ENCODE data around the gene VPS18. TPM values are rescaled to one million over a fixed set of nuclear protein-coding genes. Genes with fewer than 3 reads are reported as not detected.

VPS18 gene
- total and polyA plus RNA-seq, 2 experiments from 2014 or later = 5.9 to 42.5 TPM

DNA sequence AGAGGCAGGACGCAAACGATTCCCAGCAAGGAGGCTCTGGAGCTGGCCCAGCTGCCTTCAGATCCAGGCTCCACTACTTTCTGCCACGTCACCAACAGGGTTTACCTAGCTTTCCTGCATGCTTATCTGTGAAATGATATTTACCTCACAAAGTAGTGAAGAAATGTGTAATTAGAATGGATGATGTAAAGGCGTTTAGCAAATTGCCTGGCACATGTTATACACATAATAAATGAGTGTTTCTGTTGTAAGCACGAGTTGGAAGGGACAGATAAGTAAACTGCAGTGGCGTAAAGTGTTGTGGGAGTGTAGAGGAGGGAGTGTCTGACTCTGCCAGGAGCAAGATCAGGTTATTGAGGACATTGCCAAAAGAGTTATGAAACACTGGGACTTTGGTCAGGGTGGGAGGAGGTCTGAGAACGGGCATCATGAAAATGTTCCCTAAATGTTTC is 55.5 kb downstream of the VPS18 start (continued):
- TF ChIP-seq, protein P1, sequence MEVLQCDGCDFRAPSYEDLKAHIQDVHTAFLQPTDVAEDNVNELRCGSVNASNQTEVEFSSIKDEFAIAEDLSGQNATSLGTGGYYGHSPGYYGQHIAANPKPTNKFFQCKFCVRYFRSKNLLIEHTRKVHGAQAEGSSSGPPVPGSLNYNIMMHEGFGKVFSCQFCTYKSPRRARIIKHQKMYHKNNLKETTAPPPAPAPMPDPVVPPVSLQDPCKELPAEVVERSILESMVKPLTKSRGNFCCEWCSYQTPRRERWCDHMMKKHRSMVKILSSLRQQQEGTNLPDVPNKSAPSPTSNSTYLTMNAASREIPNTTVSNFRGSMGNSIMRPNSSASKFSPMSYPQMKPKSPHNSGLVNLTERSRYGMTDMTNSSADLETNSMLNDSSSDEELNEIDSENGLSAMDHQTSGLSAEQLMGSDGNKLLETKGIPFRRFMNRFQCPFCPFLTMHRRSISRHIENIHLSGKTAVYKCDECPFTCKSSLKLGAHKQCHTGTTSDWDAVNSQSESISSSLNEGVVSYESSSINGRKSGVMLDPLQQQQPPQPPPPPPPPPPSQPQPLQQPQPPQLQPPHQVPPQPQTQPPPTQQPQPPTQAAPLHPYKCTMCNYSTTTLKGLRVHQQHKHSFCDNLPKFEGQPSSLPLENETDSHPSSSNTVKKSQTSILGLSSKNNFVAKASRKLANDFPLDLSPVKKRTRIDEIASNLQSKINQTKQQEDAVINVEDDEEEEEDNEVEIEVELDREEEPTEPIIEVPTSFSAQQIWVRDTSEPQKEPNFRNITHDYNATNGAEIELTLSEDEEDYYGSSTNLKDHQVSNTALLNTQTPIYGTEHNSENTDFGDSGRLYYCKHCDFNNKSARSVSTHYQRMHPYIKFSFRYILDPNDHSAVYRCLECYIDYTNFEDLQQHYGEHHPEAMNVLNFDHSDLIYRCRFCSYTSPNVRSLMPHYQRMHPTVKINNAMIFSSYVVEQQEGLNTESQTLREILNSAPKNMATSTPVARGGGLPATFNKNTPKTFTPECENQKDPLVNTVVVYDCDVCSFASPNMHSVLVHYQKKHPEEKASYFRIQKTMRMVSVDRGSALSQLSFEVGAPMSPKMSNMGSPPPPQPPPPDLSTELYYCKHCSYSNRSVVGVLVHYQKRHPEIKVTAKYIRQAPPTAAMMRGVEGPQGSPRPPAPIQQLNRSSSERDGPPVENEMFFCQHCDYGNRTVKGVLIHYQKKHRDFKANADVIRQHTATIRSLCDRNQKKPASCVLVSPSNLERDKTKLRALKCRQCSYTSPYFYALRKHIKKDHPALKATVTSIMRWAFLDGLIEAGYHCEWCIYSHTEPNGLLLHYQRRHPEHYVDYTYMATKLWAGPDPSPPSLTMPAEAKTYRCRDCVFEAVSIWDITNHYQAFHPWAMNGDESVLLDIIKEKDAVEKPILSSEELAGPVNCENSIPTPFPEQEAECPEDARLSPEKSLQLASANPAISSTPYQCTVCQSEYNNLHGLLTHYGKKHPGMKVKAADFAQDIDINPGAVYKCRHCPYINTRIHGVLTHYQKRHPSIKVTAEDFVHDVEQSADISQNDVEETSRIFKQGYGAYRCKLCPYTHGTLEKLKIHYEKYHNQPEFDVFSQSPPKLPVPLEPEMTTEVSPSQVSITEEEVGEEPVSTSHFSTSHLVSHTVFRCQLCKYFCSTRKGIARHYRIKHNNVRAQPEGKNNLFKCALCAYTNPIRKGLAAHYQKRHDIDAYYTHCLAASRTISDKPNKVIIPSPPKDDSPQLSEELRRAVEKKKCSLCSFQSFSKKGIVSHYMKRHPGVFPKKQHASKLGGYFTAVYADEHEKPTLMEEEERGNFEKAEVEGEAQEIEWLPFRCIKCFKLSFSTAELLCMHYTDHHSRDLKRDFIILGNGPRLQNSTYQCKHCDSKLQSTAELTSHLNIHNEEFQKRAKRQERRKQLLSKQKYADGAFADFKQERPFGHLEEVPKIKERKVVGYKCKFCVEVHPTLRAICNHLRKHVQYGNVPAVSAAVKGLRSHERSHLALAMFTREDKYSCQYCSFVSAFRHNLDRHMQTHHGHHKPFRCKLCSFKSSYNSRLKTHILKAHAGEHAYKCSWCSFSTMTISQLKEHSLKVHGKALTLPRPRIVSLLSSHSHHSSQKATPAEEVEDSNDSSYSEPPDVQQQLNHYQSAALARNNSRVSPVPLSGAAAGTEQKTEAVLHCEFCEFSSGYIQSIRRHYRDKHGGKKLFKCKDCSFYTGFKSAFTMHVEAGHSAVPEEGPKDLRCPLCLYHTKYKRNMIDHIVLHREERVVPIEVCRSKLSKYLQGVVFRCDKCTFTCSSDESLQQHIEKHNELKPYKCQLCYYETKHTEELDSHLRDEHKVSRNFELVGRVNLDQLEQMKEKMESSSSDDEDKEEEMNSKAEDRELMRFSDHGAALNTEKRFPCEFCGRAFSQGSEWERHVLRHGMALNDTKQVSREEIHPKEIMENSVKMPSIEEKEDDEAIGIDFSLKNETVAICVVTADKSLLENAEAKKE (CRISPR knock-in tag; IDR thresholded peaks at IDR 0.05) = no peak
- TF ChIP-seq, protein P2, sequence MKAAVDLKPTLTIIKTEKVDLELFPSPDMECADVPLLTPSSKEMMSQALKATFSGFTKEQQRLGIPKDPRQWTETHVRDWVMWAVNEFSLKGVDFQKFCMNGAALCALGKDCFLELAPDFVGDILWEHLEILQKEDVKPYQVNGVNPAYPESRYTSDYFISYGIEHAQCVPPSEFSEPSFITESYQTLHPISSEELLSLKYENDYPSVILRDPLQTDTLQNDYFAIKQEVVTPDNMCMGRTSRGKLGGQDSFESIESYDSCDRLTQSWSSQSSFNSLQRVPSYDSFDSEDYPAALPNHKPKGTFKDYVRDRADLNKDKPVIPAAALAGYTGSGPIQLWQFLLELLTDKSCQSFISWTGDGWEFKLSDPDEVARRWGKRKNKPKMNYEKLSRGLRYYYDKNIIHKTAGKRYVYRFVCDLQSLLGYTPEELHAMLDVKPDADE (IDR thresholded peaks at IDR 0.05) = no peak
- no peak for TF ChIP-seq EZH2phosphoT487 (IDR thresholded peaks at IDR 0.05; ENCODE audit: unreplicated experiment)
- TF ChIP-seq, protein P3, sequence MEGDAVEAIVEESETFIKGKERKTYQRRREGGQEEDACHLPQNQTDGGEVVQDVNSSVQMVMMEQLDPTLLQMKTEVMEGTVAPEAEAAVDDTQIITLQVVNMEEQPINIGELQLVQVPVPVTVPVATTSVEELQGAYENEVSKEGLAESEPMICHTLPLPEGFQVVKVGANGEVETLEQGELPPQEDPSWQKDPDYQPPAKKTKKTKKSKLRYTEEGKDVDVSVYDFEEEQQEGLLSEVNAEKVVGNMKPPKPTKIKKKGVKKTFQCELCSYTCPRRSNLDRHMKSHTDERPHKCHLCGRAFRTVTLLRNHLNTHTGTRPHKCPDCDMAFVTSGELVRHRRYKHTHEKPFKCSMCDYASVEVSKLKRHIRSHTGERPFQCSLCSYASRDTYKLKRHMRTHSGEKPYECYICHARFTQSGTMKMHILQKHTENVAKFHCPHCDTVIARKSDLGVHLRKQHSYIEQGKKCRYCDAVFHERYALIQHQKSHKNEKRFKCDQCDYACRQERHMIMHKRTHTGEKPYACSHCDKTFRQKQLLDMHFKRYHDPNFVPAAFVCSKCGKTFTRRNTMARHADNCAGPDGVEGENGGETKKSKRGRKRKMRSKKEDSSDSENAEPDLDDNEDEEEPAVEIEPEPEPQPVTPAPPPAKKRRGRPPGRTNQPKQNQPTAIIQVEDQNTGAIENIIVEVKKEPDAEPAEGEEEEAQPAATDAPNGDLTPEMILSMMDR (conservative IDR thresholded peaks at IDR 0.05; ENCODE audit: low read depth in 2 of 2) = no peak

DNA sequence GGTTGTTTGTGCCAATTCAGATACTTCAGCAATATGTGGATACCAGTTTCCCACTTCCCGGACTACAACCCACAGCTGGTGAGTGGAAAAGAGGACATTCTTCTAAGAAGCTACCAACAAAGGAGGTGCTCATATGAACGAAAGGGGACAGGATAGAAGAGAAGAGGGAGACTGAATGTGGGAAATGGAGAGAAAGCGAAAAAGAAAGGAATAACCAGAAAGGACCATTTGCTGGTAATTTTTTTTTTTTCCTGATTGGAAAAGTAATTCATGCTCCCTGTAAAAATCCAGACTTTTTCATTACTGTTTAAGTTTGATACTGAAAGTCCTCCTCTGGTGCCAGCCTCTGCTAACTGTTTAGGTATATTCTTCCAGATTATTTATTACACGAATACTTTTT is 57.5 kb downstream of the VPS18 start:
- H3K27ac ChIP-seq (ENCODE audit: low read depth) = peak overlapping the region; percentile 98; the same call in 1 of the 2 replicates
- no peaks in the 10 kb centered on the region for H3K27me3 ChIP-seq (ENCODE audit: insufficient read depth)
- no peaks in the 10 kb centered on the region; the same call in 1 of the 2 replicates for H4K20me1 ChIP-seq (replicated peaks; ENCODE audit: insufficient read depth)
- Mint-ChIP-seq H3K27me3 (ENCODE audit: insufficient read depth, low read depth, poor library complexity) (peaks cover 33% of the 10 kb centered on the region), H3K27ac (peak overlapping the region; percentile 100), H3K4me3 (peak overlapping the region; percentile 94), H3K36me3 (ENCODE audit: low read depth) (peaks cover 37% of the 10 kb centered on the region), H3K4me1 (peaks cover 48% of the 10 kb centered on the region), H3K9me3 (no peaks in the 10 kb centered on the region; the same call in none of the 3 replicates)
- peaks cover 15% of the 10 kb centered on the region for H3F3A ChIP-seq (replicated peaks; ENCODE audit: low read depth)
- DNase-seq (ENCODE audit: low spot score) = no peak
- H3K36me3 ChIP-seq (ENCODE audit: insufficient read depth) = peaks cover 7% of the 10 kb centered on the region
- H3K4me2 ChIP-seq = peak overlapping the region; percentile 81
- H3K4me1 ChIP-seq (ENCODE audit: insufficient read depth) = peaks cover 34% of the 10 kb centered on the region
- H3K9me2 ChIP-seq (ENCODE audit: insufficient read depth) = no peaks in the 10 kb centered on the region
- peaks cover 31% of the 10 kb centered on the region for H3K79me2 ChIP-seq (replicated peaks; ENCODE audit: insufficient read depth)
- H3K4me3 ChIP-seq = peak overlapping the region; percentile 98
- H2AFZ ChIP-seq = no peak overlapping the region
- ATAC-seq = no peak
- TF ChIP-seq POLR2AphosphoS5 (IDR thresholded peaks at IDR 0.05; ENCODE audit: low read depth) = no peak
- no peak for TF ChIP-seq EZH2phosphoT487 (IDR thresholded peaks at IDR 0.05; ENCODE audit: unreplicated experiment)
- TF ChIP-seq, protein P1 (CRISPR knock-in tag; IDR thresholded peaks at IDR 0.05) = no peak
- TF ChIP-seq ZNF331 (CRISPR knock-in tag; IDR thresholded peaks at IDR 0.05; ENCODE audit: low read depth) = no peak
